PC-9 (cell line): ENCODE results near the gene TSPEAR. TPM values are rescaled to one million over a fixed set of nuclear protein-coding genes. Genes with fewer than 3 reads are reported as not detected.

ENCODE experiments used
- BruUV-seq: library from RNA; stranded (reverse); fragments of 400-500 nt; replicated peaks from 2 replicates; lab custom pipeline; 2021; lab: Mats Ljungman, UMichigan
- CTCF ChIA-PET: fragments of 300-600 bp; sonication (Branson Sonifier 250); formaldehyde crosslinking; loops from one replicate; lab custom pipeline; 2022; ENCODE audit warnings: antibody characterized with exemption; lab: Charles Lee
- POLR2A ChIA-PET: fragments of 300-600 bp; sonication (Branson Sonifier 250); formaldehyde crosslinking; loops from one replicate; lab custom pipeline; 2022; ENCODE audit warnings: antibody characterized with exemption; ENCODE audit not compliant: unreplicated experiment; lab: Charles Lee
- DNase-seq, 2 experiments: peaks; one replicate each; pipeline versions ENCODE4 v3.0.0 to v3.0.0-alpha.2; 2015 to 2022; ENCODE audit warnings: mixed read lengths in 1 of 2
- H2AFZ ChIP-seq: fragments of 200-600 bp; sonication (generic); 2 replicates; pipeline ENCODE4 v1.8.1; 2017; ENCODE audit warnings: antibody characterized with exemption
- H3F3A ChIP-seq: fragments of 200-600 bp; sonication (generic); 2 replicates; pipeline ENCODE4 v1.8.1; 2017; ENCODE audit warnings: antibody characterized with exemption, mild to moderate bottlenecking, low read depth; ENCODE audit not compliant: insufficient read depth
- H3K27ac ChIP-seq: fragments of 200-600 bp; sonication (generic); 2 replicates; pipeline ENCODE4 v1.6.1; 2016; ENCODE audit warnings: mixed run types
- H3K27me3 ChIP-seq: fragments of 200-600 bp; sonication (generic); 2 replicates; pipeline ENCODE4 v1.6.1; 2016; ENCODE audit warnings: low read depth, mixed run types; ENCODE audit not compliant: insufficient read depth
- H3K36me3 ChIP-seq: fragments of 200-600 bp; sonication (generic); 2 replicates; pipeline ENCODE4 v1.6.1; 2016; ENCODE audit warnings: low read depth, mixed run types
- H3K4me1 ChIP-seq: fragments of 200-600 bp; sonication (generic); replicated peaks from 2 replicates; pipeline ENCODE4 v1.6.1; 2016; ENCODE audit warnings: mixed run types; ENCODE audit not compliant: insufficient read depth
- H3K4me2 ChIP-seq: fragments of 200-600 bp; sonication (generic); 2 replicates; pipeline ENCODE4 v1.6.1; 2017; ENCODE audit warnings: mixed run types
- H3K4me3 ChIP-seq: fragments of 200-600 bp; sonication (generic); 2 replicates; pipeline ENCODE4 v1.6.1; 2016; ENCODE audit warnings: mixed run types
- H3K79me2 ChIP-seq: fragments of 200-600 bp; sonication (generic); 2 replicates; pipeline ENCODE4 v1.6.1; 2017; ENCODE audit warnings: low read depth, mixed run types
- H3K9me2 ChIP-seq: fragments of 200-600 bp; sonication (generic); 2 replicates; pipeline ENCODE4 v1.8.1; 2017; ENCODE audit warnings: mild to moderate bottlenecking; ENCODE audit not compliant: insufficient read depth
- H3K9me3 ChIP-seq: fragments of 200-600 bp; sonication (generic); 2 replicates; pipeline ENCODE4 v1.8.1; 2016; ENCODE audit warnings: low read depth; ENCODE audit not compliant: insufficient read depth
- H4K20me1 ChIP-seq: fragments of 200-600 bp; sonication (generic); 2 replicates; pipeline ENCODE4 v1.8.1; 2017; ENCODE audit not compliant: insufficient read depth
- EZH2 ChIP-seq: fragments of 200-600 bp; sonication (generic); IDR thresholded peaks from 2 replicates; pipeline ENCODE4 v1.8.0; 2017; ENCODE audit warnings: antibody characterized with exemption, low read depth
- intact Hi-C: fragments of 100-400 bp; cut with micrococcal nuclease; formaldehyde crosslinking; loops from one replicate; pipeline ENCODE4 v1.10.0; 2022; ENCODE audit not compliant: unreplicated experiment
- total RNA-seq: library from RNA; stranded (reverse); gene quantifications from 2 replicates; pipeline ENCODE4 v1.2.3, GENCODE V29; 2021
- TF ChIP-seq, protein P1 (sequence below): fragments of 200-600 bp; sonication (generic); conservative IDR thresholded peaks from 2 replicates; pipeline ENCODE4 v1.6.1; 2017; ENCODE audit warnings: mixed run types, antibody characterized with exemption, mild to moderate bottlenecking, moderate library complexity

The TSPEAR gene
- total RNA-seq, 1 experiment from 2014 or later, result not detected

DNA sequence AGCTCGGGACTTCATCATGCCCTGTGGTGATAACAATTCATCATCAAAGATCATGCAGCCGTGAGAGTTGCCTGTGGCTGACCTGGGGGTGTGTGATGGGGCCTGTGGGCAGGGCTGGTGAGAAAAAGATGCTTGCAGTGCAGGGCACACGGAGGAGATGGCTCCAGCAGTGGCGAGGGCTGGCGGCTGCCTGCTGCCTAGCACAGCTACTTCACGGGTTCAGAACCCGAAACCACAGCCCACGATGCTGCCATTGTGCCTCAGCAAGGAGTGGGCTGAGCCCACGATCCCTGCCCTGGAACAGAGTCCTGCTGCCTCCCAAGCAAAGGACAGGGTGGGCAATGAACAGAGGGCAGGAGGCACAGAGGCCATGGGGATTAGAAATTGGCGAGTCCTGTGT, 85.1 kb downstream of the TSPEAR start:
- Histone ChIP-seq H3K27ac (no peak overlapping the region), H3K4me3 (no peak overlapping the region), H3F3A (no peaks in the 10 kb centered on the region), H3K79me2 (no peaks in the 10 kb centered on the region), H3K4me2 (no peak overlapping the region), H4K20me1 (no peaks in the 10 kb centered on the region), H3K27me3 (peaks cover 31% of the 10 kb centered on the region), H3K4me1 (no peaks in the 10 kb centered on the region), H3K36me3 (no peaks in the 10 kb centered on the region), H3K9me3 (peaks cover 4% of the 10 kb centered on the region; the same call in 1 of the 2 replicates), H2AFZ (no peak overlapping the region), H3K9me2 (no peaks in the 10 kb centered on the region)
- intact Hi-C loops, result no loop called here
- DNase-seq, result no peak
- TF ChIP-seq, protein P1, sequence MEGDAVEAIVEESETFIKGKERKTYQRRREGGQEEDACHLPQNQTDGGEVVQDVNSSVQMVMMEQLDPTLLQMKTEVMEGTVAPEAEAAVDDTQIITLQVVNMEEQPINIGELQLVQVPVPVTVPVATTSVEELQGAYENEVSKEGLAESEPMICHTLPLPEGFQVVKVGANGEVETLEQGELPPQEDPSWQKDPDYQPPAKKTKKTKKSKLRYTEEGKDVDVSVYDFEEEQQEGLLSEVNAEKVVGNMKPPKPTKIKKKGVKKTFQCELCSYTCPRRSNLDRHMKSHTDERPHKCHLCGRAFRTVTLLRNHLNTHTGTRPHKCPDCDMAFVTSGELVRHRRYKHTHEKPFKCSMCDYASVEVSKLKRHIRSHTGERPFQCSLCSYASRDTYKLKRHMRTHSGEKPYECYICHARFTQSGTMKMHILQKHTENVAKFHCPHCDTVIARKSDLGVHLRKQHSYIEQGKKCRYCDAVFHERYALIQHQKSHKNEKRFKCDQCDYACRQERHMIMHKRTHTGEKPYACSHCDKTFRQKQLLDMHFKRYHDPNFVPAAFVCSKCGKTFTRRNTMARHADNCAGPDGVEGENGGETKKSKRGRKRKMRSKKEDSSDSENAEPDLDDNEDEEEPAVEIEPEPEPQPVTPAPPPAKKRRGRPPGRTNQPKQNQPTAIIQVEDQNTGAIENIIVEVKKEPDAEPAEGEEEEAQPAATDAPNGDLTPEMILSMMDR, result no peak
- TF ChIP-seq EZH2, result no peak
- CTCF ChIA-PET, result no interaction called here
- BruUV-seq, result no TSS peak
- POLR2A ChIA-PET, result no interaction called here

DNA sequence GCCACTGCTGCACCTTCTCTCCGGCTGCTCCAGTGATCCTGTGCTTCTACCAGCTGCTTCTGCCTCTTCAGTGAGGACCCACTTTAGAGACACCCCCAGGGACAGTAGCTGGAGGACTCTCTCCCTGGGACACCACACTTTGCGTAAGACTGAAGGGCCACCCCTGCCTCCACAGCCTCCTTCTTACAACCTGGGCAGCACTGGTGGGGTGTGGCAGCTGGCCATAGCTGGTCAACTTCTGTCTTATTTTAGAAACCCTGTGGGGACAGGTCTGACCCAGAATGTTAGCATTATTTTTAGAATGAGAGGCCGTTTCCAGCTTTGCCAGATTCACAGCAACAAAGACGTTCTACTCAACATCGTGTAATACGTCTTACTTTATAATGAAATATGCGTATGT, 85.6 kb downstream of the TSPEAR start:
- peaks cover 4% of the 10 kb centered on the region; the same call in 1 of the 2 replicates for H3K9me3 ChIP-seq
- no peaks in the 10 kb centered on the region for H3K9me2 ChIP-seq
- no peaks in the 10 kb centered on the region for H3K4me1 ChIP-seq
- ChIA-PET POLR2A (no interaction called here), CTCF (no interaction called here)
- TF ChIP-seq EZH2, result no peak
- TF ChIP-seq, protein P1, result no peak
- no peaks in the 10 kb centered on the region for H4K20me1 ChIP-seq
- peaks cover 31% of the 10 kb centered on the region for H3K27me3 ChIP-seq
- H3F3A ChIP-seq, result no peaks in the 10 kb centered on the region
- H3K36me3 ChIP-seq, result no peaks in the 10 kb centered on the region
- no peak overlapping the region for H3K4me3 ChIP-seq
- no peak overlapping the region for H3K4me2 ChIP-seq
- H2AFZ ChIP-seq, result no peak overlapping the region
- no peaks in the 10 kb centered on the region for H3K79me2 ChIP-seq
- BruUV-seq, result no TSS peak
- intact Hi-C loops, result no loop called here
- H3K27ac ChIP-seq, result no peak overlapping the region
- no peak for DNase-seq

DNA sequence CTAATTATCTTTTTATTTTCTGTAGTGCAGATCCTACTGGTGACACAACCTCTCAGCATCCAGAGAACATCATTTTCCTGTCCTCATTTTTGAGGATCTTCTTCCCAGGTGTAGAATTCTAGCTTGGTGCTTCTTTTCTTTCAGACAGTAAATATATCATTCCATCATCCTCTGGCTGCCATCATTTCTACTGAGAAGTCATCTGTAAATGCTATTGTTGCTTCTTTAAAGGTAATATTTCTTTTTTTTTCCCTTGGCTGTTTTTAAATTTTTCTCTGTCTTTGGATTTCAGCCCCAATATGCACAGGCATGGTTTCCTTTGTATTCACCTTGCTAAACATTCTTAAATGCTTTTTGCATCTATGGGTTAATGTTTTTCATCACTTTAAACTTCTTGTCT, 87.8 kb downstream of the TSPEAR start:
- H3F3A ChIP-seq, result no peaks in the 10 kb centered on the region
- H3K79me2 ChIP-seq, result no peaks in the 10 kb centered on the region
- no peak overlapping the region for H2AFZ ChIP-seq
- intact Hi-C loops, result no loop called here
- ChIA-PET POLR2A (no interaction called here), CTCF (no interaction called here)
- no peaks in the 10 kb centered on the region for H3K36me3 ChIP-seq
- H3K9me3 ChIP-seq, result peaks cover 4% of the 10 kb centered on the region; the same call in 1 of the 2 replicates
- H3K4me1 ChIP-seq, result no peaks in the 10 kb centered on the region
- no TSS peak for BruUV-seq
- peaks cover 17% of the 10 kb centered on the region for H3K27me3 ChIP-seq
- H3K4me3 ChIP-seq, result no peak overlapping the region
- TF ChIP-seq, protein P1, result no peak
- TF ChIP-seq EZH2, result no peak
- no peaks in the 10 kb centered on the region for H3K9me2 ChIP-seq
- no peak for DNase-seq
- no peak overlapping the region for H3K4me2 ChIP-seq
- no peaks in the 10 kb centered on the region for H4K20me1 ChIP-seq
- no peak overlapping the region for H3K27ac ChIP-seq
